Muscle of arm (tissue), 12 donors: Measurements from ENCODE around the gene GRIP1. TPM values are rescaled to one million over a fixed set of nuclear protein-coding genes. Genes with fewer than 3 reads are reported as not detected.

Source experiments
- DNase-seq: peaks from one replicate; pipeline ENCODE4 v3.0.0-alpha.2; 2013
- polyA plus RNA-seq, 12 donors: library from polyadenylated mRNA; unstranded; fragments of 120-200 nt; gene quantifications; one replicate each; pipeline ENCODE4 v1.2.1, GENCODE V29; 2013; ENCODE audit not compliant: insufficient read length in 12 of 12

Gene GRIP1
- polyA plus RNA-seq, 12 donors, result 0.83 to 11.3 (median 1.9) TPM; not detected in 2

DNA sequence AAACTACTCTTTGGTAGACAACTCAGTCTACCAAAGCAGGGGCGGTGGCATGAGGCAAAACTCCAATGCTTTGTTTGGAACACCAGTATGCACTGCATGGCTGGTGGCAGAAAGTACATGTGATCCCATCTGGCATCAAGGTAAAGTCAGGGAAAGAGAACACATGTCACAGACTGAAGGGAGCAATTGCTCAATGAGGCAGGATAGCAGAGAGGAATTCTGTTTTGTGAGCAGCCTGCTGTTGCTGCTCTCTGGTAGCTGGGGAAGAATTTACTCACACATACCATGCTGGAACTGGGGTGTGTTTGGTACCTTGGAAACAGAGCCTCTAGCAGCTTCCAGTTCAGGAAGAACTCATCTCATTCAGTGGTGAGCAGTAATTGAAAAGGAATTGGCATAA lies 291.8 kb downstream of the GRIP1 start:
- no peak for DNase-seq

DNA sequence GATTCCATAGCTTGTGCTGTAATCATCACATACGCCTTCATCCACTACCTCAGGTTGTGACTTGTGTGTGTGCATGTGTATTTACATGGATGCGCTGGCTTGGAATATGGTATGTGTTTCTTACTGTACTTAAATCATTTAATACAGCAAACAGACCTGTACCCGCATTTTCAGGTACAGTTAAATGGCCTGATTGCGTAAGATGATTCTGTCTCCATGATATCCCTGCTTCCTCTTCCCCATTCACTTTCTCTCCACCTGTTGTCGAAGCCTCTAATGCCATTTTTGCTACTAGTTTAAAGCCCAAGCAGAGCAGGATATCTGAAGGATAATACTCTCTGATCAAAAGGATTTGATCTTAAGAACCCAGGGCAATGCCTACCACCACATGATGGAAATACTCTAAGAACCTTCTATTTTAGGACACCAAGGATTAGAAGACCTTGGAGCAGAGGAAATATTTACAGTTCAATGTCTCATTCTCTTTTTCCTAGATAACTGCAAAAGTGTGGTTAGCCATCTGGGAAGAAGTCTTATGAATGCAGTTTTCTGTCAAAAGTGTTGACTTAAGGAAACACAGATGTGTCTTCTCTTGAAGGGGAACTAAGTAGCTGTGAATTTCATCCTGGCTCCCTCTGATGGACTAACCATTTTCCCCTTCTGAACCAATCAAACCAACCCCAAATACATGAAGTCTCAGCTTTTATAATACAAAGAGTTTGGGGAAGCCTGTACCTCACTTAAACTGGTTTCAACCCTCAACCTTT lies 297.9 kb downstream of the GRIP1 start:
- DNase-seq, result no peak

GRCh38 chr12:66379616-66380015 lies 299.3 kb downstream of the GRIP1 start:
- DNase-seq, result no peak

DNA sequence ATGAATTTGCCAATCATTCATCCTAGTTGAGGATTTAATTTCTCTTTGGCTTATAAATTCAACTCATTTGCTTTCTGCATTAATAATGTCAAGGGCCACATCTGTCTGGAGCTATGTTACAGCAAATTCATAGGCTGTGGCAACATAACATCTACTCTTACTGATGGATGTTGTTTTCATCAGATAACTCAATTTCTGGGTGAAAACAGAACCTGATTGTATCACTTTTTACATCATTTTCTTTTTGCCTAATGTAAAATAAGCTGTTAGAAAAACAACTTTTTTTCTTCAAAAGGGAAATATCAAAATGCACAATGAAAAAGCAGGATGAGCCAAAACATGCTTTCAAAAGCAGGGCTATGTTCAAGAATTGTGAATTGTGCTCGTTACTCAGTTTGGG lies 303.3 kb downstream of the GRIP1 start:
- DNase-seq, result no peak

- DNase-seq, result no peak
Measured at GRCh38 chr12:66371982-66372381, 306.9 kb downstream of the GRIP1 start.

DNA sequence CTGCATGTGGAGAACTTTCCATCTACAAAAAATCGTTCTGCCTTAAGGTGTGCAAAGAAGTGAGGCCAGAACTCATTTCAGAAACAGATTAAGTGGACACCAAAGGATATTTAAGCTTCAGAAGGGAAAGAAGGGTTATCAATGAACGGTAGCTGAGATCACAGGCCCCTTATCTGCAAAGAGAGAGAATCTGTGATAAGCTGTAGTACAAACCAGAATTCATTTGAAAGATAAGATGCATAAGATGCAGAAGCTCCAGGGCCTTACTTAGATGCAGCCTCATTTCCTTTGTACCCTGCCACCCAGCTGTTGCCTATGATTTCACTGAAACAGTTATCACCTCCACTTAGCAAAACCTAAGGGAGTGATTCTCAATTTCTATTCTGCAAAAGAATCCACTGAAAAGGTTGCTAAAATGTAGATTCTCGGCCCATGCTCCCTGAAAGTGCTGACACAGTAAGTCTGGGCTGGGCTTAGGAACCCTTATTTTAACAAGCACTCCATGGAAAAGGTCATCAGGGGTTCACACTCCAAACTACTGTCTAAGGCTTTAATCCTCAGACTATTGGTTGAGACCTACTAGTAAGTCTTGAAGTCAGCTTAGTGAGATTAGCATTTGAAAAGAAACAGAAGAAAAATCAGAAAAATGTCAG lies 311.7 kb downstream of the GRIP1 start:
- DNase-seq, result no peak

- no peak for DNase-seq
Measured at GRCh38 chr12:66365718-66366490, 313.0 kb downstream of the GRIP1 start.

- no peak for DNase-seq
Measured at GRCh38 chr12:66361703-66362102, 317.2 kb downstream of the GRIP1 start.

- no peak for DNase-seq
Measured at GRCh38 chr12:66359300-66359699, 319.6 kb downstream of the GRIP1 start.

DNA sequence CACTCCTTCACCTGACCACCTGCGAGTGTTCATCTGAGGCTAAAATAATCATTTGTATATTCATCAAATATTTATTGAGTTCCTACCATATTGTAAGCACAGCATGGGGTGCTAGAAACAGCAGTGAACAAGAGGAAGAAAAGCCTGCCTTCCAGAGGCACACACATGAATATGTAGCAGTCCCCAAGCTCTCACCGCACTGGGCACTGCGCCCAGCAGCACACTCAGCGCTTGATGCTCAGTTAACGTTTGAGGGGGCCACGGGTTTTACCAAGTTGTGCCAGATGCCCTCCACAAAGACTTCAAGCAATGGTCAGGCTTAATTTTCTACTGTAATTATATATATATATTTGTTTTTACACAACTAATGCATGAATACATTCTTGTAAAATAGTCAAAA lies 324.6 kb downstream of the GRIP1 start:
- no peak for DNase-seq

GRCh38 chr12:66352899-66353298 lies 326.0 kb downstream of the GRIP1 start:
- DNase-seq, result no peak

DNA sequence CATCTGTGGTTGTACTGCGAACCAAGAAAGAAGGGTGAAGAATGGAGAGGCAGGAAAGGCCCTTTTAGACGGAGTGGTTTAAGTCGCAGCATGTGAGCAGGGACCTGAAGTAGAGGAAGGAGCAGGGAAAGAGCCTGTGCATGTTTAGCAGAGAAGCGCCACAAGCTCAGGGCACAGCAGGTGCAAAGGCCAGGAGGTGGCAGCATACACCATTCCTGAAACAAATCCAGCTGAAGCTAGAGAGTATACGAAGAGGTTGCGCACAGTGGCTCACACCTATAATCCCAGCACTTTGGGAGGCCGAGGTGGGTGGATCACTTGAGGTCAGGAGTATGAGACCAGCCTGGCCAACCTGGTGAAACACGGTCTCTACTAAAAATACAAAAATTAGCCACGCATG lies 326.7 kb downstream of the GRIP1 start:
- DNase-seq, result peak; percentile 4

DNA sequence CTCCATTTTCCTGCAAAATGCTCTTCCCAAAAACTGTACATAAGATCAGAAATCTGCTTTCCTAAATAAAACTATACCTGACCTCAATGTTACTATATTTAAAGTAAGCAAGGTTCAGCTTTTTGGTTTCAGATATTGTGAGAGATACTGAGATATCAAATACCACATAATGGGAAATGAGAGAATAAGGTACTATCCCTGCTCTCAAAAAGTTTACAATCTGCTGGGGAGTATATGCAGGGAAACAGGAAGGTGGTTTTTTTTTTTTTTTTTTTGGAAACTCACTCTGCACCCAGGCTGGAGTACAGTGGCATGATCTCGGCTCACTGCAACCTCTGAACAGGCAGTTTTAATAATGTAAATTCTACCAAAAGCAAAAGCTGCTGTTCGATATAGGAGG lies 327.6 kb downstream of the GRIP1 start:
- DNase-seq, result no peak

DNA sequence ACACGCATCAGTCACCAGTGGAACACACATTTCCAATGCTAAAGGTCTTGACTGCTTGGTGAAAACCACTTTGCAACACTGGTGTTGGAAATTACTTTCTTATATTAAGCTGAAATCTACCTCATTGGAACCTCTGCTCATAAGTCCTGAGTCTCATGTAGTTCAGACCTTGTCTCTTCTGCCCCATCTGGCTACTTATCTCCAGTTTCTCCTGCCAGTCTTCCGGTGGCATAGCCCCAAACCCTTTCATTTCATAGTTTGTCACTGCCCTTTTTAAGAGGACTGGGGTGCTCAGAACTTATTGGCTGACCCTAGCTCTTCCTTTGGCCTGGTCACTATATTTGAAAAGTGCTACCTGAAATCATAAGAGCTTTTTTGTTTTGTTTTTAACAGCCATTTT lies 332.9 kb downstream of the GRIP1 start:
- no peak for DNase-seq

DNA sequence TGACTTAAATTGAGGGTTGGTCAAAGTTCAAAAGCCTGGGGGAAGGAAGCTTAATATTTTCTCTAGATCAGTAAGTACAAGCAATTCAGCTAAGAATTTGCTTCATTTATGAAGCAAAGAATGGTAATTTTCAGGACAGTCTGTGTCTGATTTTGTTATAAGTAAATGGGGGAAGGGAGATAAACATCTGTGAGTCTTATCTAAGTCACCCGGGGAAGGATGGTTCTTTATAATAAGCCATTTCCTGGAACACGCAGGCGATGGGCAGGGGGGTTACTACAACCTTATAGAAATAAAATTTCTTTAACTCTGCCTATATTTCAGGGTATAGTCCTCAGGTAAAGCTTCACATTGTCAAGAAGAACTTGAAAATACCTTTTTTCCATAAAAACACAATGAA lies 333.7 kb downstream of the GRIP1 start:
- DNase-seq, result no peak

- no peak for DNase-seq
Measured at GRCh38 chr12:66341126-66341525, 337.8 kb downstream of the GRIP1 start.

- DNase-seq, result no peak
Measured at GRCh38 chr12:66340131-66340530, 338.7 kb downstream of the GRIP1 start.

- no peak for DNase-seq
Measured at GRCh38 chr12:66337381-66338010, 341.4 kb downstream of the GRIP1 start.

DNA sequence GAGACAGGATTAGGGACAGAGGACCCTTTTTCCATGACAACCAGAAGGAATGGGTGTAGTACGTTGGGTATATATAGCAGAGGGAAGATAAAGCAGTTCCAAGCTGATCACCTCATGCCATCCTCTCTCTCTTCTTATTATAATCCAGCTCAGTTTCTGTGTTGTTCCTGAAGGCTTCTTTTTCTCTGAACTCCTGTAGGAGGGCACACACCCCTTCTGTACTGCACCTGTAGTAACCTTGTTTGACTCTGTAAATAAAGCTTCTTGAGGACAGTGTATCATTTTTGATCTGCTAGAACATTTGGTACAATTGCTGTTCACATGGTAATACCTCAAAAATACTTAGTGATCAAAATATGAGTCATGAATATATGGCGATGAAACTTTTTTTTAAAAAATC lies 343.1 kb downstream of the GRIP1 start:
- DNase-seq, result no peak

DNA sequence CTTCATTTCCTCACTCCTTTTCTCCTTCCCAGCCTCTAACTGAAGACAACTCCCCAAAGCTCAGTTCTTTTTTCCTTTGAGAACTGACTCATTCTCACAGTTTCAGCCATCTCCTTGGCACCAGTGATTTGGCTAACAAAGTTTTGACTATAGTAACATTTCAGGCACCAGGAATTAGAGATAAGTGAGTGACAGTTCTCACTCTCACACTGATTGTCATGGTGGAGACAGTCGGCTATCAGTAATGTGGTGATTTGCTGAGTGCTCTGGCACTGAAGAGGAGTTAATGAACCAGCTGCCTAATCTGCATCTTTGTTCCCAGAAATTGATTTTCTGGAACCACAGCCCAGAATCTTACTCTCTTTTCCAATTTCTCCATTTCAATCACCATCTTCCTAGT lies 347.1 kb downstream of the GRIP1 start:
- DNase-seq, result no peak

DNA sequence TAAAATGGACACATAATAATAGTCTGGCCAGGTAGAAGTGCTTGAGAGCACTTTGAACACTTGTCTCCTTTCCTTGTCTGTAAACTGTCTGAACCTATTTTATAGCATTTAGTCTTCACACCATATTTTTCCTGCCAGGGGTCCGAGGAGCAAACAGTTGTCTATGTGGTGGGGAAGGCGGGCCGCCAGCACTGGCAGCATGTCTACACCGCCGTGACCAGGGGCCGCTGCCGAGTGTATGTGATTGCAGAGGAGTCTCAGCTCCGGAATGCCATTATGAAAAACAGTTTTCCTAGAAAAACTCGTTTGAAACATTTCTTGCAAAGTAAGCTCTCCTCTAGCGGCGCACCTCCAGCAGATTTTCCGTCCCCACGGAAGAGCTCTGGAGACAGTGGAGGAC lies 347.9 kb downstream of the GRIP1 start:
- DNase-seq, result no peak

DNA sequence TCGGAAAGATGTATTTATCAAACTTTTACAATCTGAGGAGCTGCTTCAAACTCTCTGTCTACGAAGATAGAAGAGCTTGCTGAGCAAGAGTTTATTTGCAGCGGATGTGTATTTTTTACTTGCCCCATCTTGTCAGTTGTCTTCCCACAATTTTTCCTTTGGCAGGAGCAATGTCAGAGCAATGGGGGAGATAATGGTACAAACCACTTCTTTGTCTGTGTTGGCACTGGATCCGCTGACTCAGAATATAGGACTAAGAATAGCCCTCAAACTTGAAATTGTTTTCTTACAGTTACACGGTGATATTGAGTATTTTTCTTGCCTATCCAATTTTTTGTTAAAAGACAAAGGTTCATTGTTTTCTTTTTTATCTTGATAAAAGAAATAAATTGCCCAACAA lies 348.9 kb downstream of the GRIP1 start:
- no peak for DNase-seq
